ENCODE results near the gene CPNE1. TPM values are rescaled to one million over a fixed set of nuclear protein-coding genes. Genes with fewer than 3 reads are reported as not detected.

The CPNE1 gene
- total RNA-seq, 1 experiment from 2014 or later = 222 TPM

- Histone ChIP-seq H3K27ac (ENCODE audit: low read length) (no peak overlapping the region), H3K36me3 (ENCODE audit: low read depth, low read length) (peaks cover 47% of the 10 kb centered on the region), H3K79me2 (ENCODE audit: low read length) (peaks cover 55% of the 10 kb centered on the region), H3K4me1 (ENCODE audit: insufficient read depth, low read length) (peaks cover 20% of the 10 kb centered on the region), H3K4me2 (ENCODE audit: low read length) (no peak overlapping the region), H3K9me2 (replicated peaks; ENCODE audit: low read length) (no peaks in the 10 kb centered on the region), H3F3A (ENCODE audit: low read length, unreplicated experiment) (peaks cover 37% of the 10 kb centered on the region), H4K20me1 (ENCODE audit: low read length) (0 out of 2 replicates have a peak, but pooled peaks cover 19% of the 10 kb centered on the region), H3K4me3 (ENCODE audit: low read length) (no peak overlapping the region), H3K9me3 (ENCODE audit: low read length) (no peaks in the 10 kb centered on the region), H2AFZ (ENCODE audit: low read length) (no peak overlapping the region), H3K27me3 (ENCODE audit: low read length) (no peaks in the 10 kb centered on the region), H3K9ac (ENCODE audit: low read length) (no peak overlapping the region)
- no peak for ATAC-seq
- ChIA-PET CTCF (no interaction called here), POLR2A (ENCODE audit: unreplicated experiment) (interaction anchor here (0.6 kb wide), 1 partner anchor 84 kb away, joined by 4 read pairs; no protein-coding TSS in a partner anchor)
- DNase-seq = no peak
- no TSS peak for BruUV-seq (replicated peaks)
- TF ChIP-seq, protein P1, sequence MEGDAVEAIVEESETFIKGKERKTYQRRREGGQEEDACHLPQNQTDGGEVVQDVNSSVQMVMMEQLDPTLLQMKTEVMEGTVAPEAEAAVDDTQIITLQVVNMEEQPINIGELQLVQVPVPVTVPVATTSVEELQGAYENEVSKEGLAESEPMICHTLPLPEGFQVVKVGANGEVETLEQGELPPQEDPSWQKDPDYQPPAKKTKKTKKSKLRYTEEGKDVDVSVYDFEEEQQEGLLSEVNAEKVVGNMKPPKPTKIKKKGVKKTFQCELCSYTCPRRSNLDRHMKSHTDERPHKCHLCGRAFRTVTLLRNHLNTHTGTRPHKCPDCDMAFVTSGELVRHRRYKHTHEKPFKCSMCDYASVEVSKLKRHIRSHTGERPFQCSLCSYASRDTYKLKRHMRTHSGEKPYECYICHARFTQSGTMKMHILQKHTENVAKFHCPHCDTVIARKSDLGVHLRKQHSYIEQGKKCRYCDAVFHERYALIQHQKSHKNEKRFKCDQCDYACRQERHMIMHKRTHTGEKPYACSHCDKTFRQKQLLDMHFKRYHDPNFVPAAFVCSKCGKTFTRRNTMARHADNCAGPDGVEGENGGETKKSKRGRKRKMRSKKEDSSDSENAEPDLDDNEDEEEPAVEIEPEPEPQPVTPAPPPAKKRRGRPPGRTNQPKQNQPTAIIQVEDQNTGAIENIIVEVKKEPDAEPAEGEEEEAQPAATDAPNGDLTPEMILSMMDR (conservative IDR thresholded peaks at IDR 0.05; ENCODE audit: low read depth, low read length) = no peak
- no peak for TF ChIP-seq EZH2phosphoT487 (IDR thresholded peaks at IDR 0.05; ENCODE audit: borderline replicate concordance, low read length)
- TF ChIP-seq EZH2 (IDR thresholded peaks at IDR 0.05; ENCODE audit: low read length, unreplicated experiment) = no peak
- intact Hi-C loops (cut with micrococcal nuclease) = no loop called here
Measured at GRCh38 chr20:35702051-35702823, 37.5 kb upstream of the CPNE1 start.

DNA sequence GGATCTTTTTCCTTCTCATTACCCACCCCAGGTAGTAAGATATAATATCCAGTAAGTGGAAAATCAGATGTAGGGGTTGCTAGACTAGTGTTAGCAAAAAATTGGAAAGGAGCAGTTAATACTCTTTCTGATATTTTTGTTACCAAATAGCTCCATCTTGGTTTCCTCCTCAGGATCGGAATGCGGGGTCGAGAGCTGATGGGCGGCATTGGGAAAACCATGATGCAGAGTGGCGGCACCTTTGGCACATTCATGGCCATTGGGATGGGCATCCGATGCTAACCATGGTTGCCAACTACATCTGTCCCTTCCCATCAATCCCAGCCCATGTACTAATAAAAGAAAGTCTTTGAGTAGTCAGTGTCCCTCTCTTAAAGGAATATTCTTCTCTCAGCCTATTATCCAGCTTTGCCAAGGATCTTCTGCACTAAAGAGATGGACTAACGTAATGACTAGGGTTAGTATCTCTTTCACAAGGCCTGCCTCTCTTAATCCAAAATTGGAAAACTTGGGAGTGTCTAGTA is 36.0 kb upstream of the CPNE1 start:
- Histone ChIP-seq H3K4me2 (ENCODE audit: low read length) (peak overlapping the region; percentile 90), H2AFZ (ENCODE audit: low read length) (no peak overlapping the region), H3K27me3 (ENCODE audit: low read length) (no peaks in the 10 kb centered on the region), H3K9me2 (replicated peaks; ENCODE audit: low read length) (no peaks in the 10 kb centered on the region), H3K9me3 (ENCODE audit: low read length) (no peaks in the 10 kb centered on the region), H3K36me3 (ENCODE audit: low read depth, low read length) (peaks cover 37% of the 10 kb centered on the region), H3K9ac (ENCODE audit: low read length) (no peak overlapping the region), H3K4me1 (ENCODE audit: insufficient read depth, low read length) (peaks cover 20% of the 10 kb centered on the region), H4K20me1 (ENCODE audit: low read length) (0 out of 2 replicates have a peak, but pooled peaks cover 16% of the 10 kb centered on the region), H3F3A (ENCODE audit: low read length, unreplicated experiment) (peaks cover 28% of the 10 kb centered on the region), H3K79me2 (ENCODE audit: low read length) (peaks cover 59% of the 10 kb centered on the region), H3K4me3 (ENCODE audit: low read length) (peak overlapping the region; percentile 79), H3K27ac (ENCODE audit: low read length) (no peak overlapping the region)
- CTCF ChIA-PET = no interaction called here
- DNase-seq (peak; percentile 37), ATAC-seq (no peak)
- POLR2A ChIA-PET (ENCODE audit: unreplicated experiment) = interaction anchor here (0.5 to 0.7 kb wide), 2 partner anchors 18 to 42 kb away, joined by 3 read pairs; no protein-coding TSS in a partner anchor
- no TSS peak for BruUV-seq (replicated peaks)
- intact Hi-C loops (cut with micrococcal nuclease) = no loop called here
- TF ChIP-seq EZH2phosphoT487 (IDR thresholded peaks at IDR 0.05; ENCODE audit: borderline replicate concordance, low read length) (no peak), EZH2 (IDR thresholded peaks at IDR 0.05; ENCODE audit: low read length, unreplicated experiment) (no peak)
- TF ChIP-seq, protein P1 (conservative IDR thresholded peaks at IDR 0.05; ENCODE audit: low read depth, low read length) = no peak
